HEK293 (cell line): Measurements from ENCODE around the gene DSCAM.

Source experiments
- TRIM28 ChIP-seq: IDR thresholded peaks from 2 replicates; pipeline ENCODE4 v1.6.1; 2011; ENCODE audit warnings: low read length, control low read depth, borderline replicate concordance
- ZNF214 ChIP-seq: fragments of 450-650 bp; formaldehyde crosslinking; IDR thresholded peaks from 2 replicates; pipeline ENCODE4 v1.5.1; 2017; ENCODE audit warnings: missing biosample characterization, mild to moderate bottlenecking, missing genetic modification characterization, borderline replicate concordance
- ZNF768 ChIP-seq: fragments of 450-650 bp; formaldehyde crosslinking; IDR thresholded peaks from 2 replicates; pipeline ENCODE4 v1.5.1; 2018; ENCODE audit warnings: missing biosample characterization, mild to moderate bottlenecking, missing genetic modification characterization
- TF ChIP-seq, protein P1 (sequence below): fragments of 450-650 bp; formaldehyde crosslinking; IDR thresholded peaks from 2 replicates; pipeline ENCODE4 v1.5.1; 2016; ENCODE audit warnings: missing biosample characterization, missing genetic modification characterization

DNA sequence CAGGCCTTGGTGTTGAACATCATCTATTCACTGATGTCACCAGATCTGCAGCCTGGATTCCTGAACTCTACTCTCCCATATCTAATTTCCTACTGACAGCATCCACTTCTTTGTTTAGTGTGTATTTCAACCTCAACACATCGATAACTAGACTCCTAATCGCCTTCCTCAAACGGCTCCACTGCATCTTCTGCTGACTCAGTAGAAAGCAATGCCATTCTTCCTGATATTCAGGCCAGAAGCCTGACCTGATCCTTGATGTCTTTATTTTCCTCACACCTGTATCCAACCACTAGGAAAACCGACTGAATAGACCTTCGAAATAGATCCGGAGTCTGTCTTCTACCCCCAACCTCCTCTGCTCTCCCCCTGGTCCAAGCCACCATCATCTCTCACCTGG lies 512.8 kb downstream of the DSCAM start:
- TF ChIP-seq, protein P1, sequence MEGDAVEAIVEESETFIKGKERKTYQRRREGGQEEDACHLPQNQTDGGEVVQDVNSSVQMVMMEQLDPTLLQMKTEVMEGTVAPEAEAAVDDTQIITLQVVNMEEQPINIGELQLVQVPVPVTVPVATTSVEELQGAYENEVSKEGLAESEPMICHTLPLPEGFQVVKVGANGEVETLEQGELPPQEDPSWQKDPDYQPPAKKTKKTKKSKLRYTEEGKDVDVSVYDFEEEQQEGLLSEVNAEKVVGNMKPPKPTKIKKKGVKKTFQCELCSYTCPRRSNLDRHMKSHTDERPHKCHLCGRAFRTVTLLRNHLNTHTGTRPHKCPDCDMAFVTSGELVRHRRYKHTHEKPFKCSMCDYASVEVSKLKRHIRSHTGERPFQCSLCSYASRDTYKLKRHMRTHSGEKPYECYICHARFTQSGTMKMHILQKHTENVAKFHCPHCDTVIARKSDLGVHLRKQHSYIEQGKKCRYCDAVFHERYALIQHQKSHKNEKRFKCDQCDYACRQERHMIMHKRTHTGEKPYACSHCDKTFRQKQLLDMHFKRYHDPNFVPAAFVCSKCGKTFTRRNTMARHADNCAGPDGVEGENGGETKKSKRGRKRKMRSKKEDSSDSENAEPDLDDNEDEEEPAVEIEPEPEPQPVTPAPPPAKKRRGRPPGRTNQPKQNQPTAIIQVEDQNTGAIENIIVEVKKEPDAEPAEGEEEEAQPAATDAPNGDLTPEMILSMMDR (tag by site-specific recombination) = no peak
- no peak for TF ChIP-seq TRIM28
- TF ChIP-seq ZNF214 (tag by site-specific recombination) = no peak
- TF ChIP-seq ZNF768 = no peak
